K562 (cell line): ENCODE results near the gene TJP2. TPM values are rescaled to one million over a fixed set of nuclear protein-coding genes. Genes with fewer than 3 reads are reported as not detected.

Experiments used
- E2F3 ChIP-seq: fragments of 250-450 bp; sonication (Bioruptor Pico); IDR thresholded peaks from 2 replicates; pipeline ENCODE4 v1.4.0; 2020; ENCODE audit warnings: mild to moderate bottlenecking
- ESRRA ChIP-seq: fragments of 450-650 bp; IDR thresholded peaks from 2 replicates; pipeline ENCODE4 v1.6.1; 2014; ENCODE audit warnings: low read depth, mild to moderate bottlenecking, moderate library complexity, borderline replicate concordance
- KLF16 ChIP-seq: IDR thresholded peaks from 2 replicates; pipeline ENCODE4 v1.6.1; 2016; ENCODE audit warnings: antibody characterized with exemption
- PURB ChIP-seq: sonication (generic); formaldehyde crosslinking; IDR thresholded peaks from 2 replicates; pipeline ENCODE4 v1.9.0; 2021; ENCODE audit warnings: low read depth, mild to moderate bottlenecking, missing genetic modification reagents
- RB1 ChIP-seq: fragments of 450-650 bp; IDR thresholded peaks from 2 replicates; pipeline ENCODE4 v1.6.1; 2017; ENCODE audit warnings: low read depth, mild to moderate bottlenecking
- SMARCB1 ChIP-seq: IDR thresholded peaks from 2 replicates; pipeline ENCODE4 v1.6.1; 2011; ENCODE audit warnings: improper control_type of control experiment, low read depth; ENCODE audit not compliant: insufficient read length
- TFAM ChIP-seq: fragments of 250-450 bp; sonication (Bioruptor Pico); conservative IDR thresholded peaks from 2 replicates; pipeline ENCODE4 v1.5.0; 2021; ENCODE audit warnings: mild to moderate bottlenecking, moderate library complexity
- ZFP30 ChIP-seq: fragments of 250-450 bp; sonication (Bioruptor Pico); IDR thresholded peaks from 2 replicates; pipeline ENCODE4 v1.8.0; 2022; ENCODE audit warnings: moderate library complexity, mild to moderate bottlenecking, inconsistent platforms, borderline replicate concordance
- polyA plus RNA-seq, 8 experiments: library from polyadenylated mRNA; depleted of rRNA in 4 of 8; stranded (reverse) in 5 of 8; unstranded in 3 of 8; fragments of >200 nt; fragmentation: Nextera tagmentation in 2 of 8; fragmentation: Illumina TruSeq in 1 of 8; extraction: Ambion mirVana in 2 of 8; extraction: Trizol in 1 of 8; gene quantifications; 2 replicates each; pipeline versions ENCODE4 v1.2.1 to v1.2.3, GENCODE V29; 2011 to 2014; ENCODE audit warnings: inconsistent platforms in 1 of 8, missing spikeins in 1 of 8
- total RNA-seq, 7 experiments: library from RNA; depleted of rRNA in 6 of 7; stranded (reverse); fragments of >200 nt in 6 of 7; fragmentation: Illumina TruSeq in 2 of 7; extraction: Trizol in 2 of 7; gene quantifications; 2 replicates each; pipeline versions ENCODE4 v1.2.1 to v1.2.3, GENCODE V29; 2011 to 2021; ENCODE audit warnings: low replicate concordance in 1 of 7
- TF ChIP-seq, protein P1 (sequence below): fragments of 450-650 bp; IDR thresholded peaks from 2 replicates; pipeline ENCODE4 v1.6.1; 2016; ENCODE audit warnings: mild to moderate bottlenecking, moderate library complexity

Gene TJP2
- total and polyA plus RNA-seq, 9 of the 15 experiments (the other 6 are each of a cell fraction or from before 2014, with no cell fraction given) = 4.0 to 24.1 (median 16.8) TPM

DNA sequence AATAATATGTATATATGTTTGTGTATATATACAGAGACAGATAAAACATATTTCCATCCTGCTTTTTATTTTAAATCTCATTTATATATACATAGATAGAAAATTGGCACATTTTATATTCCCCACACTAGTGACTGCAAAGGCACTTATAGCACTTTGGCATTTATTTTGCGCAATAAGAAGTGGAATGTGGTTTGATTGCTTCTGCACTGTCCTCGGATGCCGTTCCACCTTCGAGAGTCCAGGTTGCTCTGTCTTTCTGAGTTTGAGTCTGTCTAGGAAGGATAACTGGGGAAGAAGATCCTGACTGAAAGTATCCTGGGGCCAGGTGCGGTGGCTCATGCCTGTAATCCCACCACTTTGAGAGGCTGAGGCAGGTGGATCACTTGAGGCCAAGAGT, 84.5 kb downstream of the TJP2 start (continued):
- no peak for TF ChIP-seq SMARCB1
- TF ChIP-seq KLF16 = no peak
- TF ChIP-seq, protein P1, sequence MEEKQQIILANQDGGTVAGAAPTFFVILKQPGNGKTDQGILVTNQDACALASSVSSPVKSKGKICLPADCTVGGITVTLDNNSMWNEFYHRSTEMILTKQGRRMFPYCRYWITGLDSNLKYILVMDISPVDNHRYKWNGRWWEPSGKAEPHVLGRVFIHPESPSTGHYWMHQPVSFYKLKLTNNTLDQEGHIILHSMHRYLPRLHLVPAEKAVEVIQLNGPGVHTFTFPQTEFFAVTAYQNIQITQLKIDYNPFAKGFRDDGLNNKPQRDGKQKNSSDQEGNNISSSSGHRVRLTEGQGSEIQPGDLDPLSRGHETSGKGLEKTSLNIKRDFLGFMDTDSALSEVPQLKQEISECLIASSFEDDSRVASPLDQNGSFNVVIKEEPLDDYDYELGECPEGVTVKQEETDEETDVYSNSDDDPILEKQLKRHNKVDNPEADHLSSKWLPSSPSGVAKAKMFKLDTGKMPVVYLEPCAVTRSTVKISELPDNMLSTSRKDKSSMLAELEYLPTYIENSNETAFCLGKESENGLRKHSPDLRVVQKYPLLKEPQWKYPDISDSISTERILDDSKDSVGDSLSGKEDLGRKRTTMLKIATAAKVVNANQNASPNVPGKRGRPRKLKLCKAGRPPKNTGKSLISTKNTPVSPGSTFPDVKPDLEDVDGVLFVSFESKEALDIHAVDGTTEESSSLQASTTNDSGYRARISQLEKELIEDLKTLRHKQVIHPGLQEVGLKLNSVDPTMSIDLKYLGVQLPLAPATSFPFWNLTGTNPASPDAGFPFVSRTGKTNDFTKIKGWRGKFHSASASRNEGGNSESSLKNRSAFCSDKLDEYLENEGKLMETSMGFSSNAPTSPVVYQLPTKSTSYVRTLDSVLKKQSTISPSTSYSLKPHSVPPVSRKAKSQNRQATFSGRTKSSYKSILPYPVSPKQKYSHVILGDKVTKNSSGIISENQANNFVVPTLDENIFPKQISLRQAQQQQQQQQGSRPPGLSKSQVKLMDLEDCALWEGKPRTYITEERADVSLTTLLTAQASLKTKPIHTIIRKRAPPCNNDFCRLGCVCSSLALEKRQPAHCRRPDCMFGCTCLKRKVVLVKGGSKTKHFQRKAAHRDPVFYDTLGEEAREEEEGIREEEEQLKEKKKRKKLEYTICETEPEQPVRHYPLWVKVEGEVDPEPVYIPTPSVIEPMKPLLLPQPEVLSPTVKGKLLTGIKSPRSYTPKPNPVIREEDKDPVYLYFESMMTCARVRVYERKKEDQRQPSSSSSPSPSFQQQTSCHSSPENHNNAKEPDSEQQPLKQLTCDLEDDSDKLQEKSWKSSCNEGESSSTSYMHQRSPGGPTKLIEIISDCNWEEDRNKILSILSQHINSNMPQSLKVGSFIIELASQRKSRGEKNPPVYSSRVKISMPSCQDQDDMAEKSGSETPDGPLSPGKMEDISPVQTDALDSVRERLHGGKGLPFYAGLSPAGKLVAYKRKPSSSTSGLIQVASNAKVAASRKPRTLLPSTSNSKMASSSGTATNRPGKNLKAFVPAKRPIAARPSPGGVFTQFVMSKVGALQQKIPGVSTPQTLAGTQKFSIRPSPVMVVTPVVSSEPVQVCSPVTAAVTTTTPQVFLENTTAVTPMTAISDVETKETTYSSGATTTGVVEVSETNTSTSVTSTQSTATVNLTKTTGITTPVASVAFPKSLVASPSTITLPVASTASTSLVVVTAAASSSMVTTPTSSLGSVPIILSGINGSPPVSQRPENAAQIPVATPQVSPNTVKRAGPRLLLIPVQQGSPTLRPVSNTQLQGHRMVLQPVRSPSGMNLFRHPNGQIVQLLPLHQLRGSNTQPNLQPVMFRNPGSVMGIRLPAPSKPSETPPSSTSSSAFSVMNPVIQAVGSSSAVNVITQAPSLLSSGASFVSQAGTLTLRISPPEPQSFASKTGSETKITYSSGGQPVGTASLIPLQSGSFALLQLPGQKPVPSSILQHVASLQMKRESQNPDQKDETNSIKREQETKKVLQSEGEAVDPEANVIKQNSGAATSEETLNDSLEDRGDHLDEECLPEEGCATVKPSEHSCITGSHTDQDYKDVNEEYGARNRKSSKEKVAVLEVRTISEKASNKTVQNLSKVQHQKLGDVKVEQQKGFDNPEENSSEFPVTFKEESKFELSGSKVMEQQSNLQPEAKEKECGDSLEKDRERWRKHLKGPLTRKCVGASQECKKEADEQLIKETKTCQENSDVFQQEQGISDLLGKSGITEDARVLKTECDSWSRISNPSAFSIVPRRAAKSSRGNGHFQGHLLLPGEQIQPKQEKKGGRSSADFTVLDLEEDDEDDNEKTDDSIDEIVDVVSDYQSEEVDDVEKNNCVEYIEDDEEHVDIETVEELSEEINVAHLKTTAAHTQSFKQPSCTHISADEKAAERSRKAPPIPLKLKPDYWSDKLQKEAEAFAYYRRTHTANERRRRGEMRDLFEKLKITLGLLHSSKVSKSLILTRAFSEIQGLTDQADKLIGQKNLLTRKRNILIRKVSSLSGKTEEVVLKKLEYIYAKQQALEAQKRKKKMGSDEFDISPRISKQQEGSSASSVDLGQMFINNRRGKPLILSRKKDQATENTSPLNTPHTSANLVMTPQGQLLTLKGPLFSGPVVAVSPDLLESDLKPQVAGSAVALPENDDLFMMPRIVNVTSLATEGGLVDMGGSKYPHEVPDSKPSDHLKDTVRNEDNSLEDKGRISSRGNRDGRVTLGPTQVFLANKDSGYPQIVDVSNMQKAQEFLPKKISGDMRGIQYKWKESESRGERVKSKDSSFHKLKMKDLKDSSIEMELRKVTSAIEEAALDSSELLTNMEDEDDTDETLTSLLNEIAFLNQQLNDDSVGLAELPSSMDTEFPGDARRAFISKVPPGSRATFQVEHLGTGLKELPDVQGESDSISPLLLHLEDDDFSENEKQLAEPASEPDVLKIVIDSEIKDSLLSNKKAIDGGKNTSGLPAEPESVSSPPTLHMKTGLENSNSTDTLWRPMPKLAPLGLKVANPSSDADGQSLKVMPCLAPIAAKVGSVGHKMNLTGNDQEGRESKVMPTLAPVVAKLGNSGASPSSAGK = no peak
- no peak for TF ChIP-seq E2F3 (CRISPR knock-in tag)
- TF ChIP-seq ESRRA = no peak
- no peak for TF ChIP-seq RB1
- no peak for TF ChIP-seq PURB (CRISPR knock-in tag)
- TF ChIP-seq ZFP30 (CRISPR knock-in tag) = no peak
- no peak for TF ChIP-seq TFAM
